GM13976 (cell line): ENCODE data around the gene LHFPL3.

Experiments
- DNase-seq: peaks from one replicate; pipeline ENCODE4 v3.0.0; 2012; ENCODE audit warnings: low spot score
- in situ Hi-C: fragments of 300-500 bp; cut with MboI; formaldehyde crosslinking; loops from one replicate; pipeline ENCODE4 v1.12.0; 2022; ENCODE audit warnings: low sequenced_read_pairs, mixed read lengths, inconsistent platforms; ENCODE audit not compliant: unreplicated experiment
- TF ChIP-seq, protein P1 (sequence below): IDR thresholded peaks from 2 replicates; pipeline ENCODE4 v1.5.1; 2012; ENCODE audit warnings: borderline replicate concordance, mild to moderate bottlenecking; ENCODE audit not compliant: insufficient read depth; ENCODE audit errors: extremely low read depth, missing control alignments, control extremely low read depth

The LHFPL3 gene

DNA sequence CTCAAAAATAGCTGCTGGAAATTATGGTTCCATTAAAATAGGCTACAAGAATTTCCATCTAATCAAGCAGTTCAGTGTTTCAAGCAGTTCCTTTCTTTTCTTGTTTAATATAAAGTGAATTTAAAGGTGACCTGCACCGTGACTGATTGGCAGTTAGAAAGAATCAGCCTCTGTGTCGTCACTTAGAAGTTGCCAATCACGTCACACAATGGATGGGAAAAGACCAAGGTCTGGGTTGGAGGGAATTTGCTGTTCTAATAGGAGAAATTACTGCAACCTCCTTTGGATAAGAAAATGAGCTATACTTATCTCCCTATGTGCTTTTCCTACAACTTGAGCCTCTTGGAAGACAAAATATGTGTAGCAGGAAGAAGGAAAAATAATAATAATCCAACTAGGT lies 466.2 kb downstream of the LHFPL3 start:
- TF ChIP-seq, protein P1, sequence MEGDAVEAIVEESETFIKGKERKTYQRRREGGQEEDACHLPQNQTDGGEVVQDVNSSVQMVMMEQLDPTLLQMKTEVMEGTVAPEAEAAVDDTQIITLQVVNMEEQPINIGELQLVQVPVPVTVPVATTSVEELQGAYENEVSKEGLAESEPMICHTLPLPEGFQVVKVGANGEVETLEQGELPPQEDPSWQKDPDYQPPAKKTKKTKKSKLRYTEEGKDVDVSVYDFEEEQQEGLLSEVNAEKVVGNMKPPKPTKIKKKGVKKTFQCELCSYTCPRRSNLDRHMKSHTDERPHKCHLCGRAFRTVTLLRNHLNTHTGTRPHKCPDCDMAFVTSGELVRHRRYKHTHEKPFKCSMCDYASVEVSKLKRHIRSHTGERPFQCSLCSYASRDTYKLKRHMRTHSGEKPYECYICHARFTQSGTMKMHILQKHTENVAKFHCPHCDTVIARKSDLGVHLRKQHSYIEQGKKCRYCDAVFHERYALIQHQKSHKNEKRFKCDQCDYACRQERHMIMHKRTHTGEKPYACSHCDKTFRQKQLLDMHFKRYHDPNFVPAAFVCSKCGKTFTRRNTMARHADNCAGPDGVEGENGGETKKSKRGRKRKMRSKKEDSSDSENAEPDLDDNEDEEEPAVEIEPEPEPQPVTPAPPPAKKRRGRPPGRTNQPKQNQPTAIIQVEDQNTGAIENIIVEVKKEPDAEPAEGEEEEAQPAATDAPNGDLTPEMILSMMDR, result no peak
- in situ Hi-C loops, result no loop called here

DNA sequence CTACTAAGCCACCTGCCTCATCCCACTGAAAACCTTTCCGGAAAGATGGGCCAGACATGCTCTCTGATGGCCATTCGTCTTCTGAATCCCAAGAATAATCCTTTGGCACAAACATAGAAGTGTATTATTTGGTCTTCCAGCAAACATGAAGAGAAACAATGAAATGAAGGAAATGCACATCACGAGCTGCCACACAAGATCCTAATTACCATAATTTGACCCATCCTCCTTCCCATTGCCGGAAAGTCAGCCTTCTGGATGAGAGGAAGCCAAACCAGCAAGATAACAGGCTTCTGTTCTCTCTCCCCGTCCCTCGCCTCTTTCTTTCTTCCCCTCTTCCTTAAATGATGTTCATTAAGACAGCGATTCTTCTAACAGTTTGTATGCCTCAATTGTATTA lies 466.7 kb downstream of the LHFPL3 start:
- TF ChIP-seq, protein P1, result no peak
- in situ Hi-C loops, result no loop called here
- no peak for DNase-seq

More for the DNA sequence above, 466.2 kb downstream of the LHFPL3 start:
- DNase-seq, result no peak

DNA sequence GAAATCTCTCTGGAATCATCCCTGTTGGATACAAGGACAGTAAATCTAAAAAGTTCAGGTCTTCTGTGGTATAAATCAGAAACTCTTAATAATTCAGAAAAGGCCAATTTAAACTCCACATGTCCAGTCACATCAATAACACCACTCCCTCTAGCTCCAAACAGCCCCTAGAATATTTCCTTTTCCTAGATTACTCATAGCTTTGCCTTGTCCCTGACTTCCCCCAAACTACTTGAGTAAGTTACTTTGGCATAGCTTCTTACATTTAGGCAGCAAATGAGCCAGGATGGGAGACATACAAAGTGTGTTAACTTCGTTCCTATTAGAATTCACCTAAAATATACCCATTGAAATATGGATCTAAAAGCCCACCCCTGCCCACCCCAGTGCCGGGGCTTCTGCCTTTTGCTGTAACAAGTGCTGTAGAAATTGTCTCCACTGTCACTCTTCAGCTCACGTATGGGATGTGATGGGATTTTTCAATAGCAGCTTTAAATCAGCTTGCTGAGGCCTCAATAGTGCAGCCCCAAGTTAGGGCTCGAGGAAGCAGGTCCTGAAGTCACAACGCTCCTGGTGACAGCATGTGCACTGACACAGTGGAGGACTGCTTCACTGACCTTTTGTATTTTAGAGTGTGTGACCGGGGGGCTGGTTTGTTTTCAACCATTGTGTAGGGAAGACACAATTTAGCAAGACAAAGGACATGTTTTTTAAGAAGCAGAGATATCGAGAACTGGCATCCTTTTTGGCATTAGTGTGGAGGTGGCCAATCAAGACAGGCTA lies 467.4 kb downstream of the LHFPL3 start:
- TF ChIP-seq, protein P1, result no peak
- DNase-seq, result no peak
- in situ Hi-C loops, result no loop called here

DNA sequence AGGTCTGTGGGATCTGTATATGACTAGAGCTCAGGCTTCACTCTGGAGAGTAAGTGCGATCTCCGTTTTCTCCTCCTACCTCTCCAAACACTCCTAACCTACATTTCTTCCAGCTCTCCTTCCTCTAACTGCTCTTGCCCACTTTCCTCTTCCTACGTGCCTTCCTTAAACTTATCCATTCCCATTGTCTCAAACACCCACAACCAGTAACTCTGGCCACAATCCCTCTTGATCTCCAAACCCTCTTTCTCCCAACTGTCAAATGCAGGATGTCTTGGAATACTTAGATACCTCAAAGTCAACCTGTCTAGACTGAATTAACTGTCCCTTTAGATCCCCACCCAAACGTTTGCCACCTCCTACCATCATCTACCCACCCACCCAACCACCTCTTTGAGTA lies 471.9 kb downstream of the LHFPL3 start:
- TF ChIP-seq, protein P1, result no peak
- in situ Hi-C loops, result no loop called here
- DNase-seq, result no peak

DNA sequence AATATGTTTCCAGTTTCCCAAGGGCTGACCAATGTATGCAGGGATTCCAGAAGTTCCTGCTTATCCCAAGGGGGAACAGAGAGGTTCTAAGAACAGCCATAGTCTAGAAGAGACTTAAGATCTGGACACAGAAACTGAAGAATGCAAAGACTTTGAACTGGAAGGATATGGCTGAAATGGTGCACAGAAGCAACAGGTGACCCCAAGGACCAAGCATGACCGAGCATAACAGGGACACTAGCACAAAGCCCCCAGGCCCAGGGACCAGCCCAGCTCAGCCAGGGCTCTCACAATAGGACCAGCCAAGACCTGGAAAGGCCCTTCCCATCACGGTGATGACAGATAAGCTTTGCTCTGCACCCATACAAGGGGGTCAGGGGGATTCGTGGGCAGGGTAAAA lies 472.6 kb downstream of the LHFPL3 start:
- TF ChIP-seq, protein P1, result no peak
- in situ Hi-C loops, result no loop called here
- no peak for DNase-seq

DNA sequence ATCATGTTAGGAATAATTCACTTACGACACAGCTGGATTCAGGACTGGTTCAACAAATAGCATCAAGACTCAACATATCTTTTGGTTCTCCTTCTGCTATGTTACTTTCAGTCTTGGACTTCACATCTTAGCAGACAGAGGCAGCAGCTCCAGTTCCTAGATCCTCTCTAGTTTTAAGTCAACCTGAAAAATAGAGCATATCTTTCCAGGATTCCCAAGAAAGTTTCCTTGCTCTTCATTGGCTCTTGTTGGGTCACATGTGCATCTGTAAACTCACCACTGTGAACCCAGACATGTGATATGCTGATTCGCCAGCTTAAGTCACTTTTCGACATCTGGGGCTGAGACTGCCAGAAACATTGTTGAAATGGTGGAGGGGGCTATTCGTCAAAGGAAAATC lies 475.5 kb downstream of the LHFPL3 start:
- DNase-seq, result no peak
- TF ChIP-seq, protein P1, result no peak
- in situ Hi-C loops, result no loop called here

DNA sequence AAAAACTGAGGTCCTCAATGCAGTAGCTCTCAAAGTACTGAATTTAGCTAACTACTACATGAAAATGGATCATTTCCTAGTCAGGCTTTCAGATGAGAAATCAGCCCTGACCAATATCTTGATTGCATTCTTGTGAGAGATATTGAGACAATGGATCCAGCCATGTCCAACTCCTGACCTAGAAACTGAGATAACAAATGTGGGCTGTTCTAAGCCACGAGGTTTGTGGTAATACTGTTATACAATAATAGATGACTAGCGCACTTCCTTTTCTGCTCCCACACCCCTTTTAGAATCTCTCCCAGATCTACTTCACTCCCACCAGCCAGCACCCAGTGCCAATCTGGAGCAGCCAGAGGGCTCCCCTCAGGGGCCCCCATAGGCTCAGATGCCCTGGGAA lies 476.3 kb downstream of the LHFPL3 start:
- TF ChIP-seq, protein P1, result no peak
- in situ Hi-C loops, result no loop called here
- no peak for DNase-seq
